Measurements from ENCODE around the gene SLC39A8. TPM values are rescaled to one million over a fixed set of nuclear protein-coding genes. Genes with fewer than 3 reads are reported as not detected.

The SLC39A8 gene
- total RNA-seq, 1 experiment from 2014 or later: 13.2 TPM

- TF ChIP-seq CBX3 (IDR thresholded peaks at IDR 0.05; ENCODE audit: low read depth): no peak
Observed at GRCh38 chr4:102338405-102338804, 6.9 kb downstream of the SLC39A8 start (continued).

GRCh38 chr4:102335616-102336015 is 9.7 kb downstream of the SLC39A8 start:
- ChIA-PET RAD21 (ENCODE audit: low non-redundant PET in 1 of 2, low total read pairs in 2 of 2, uncharacterized antibody in 2 of 2, unreplicated experiment in 2 of 2) (no interaction called here), CTCF (no interaction called here), POLR2A (no interaction called here)
- ATAC-seq: no peak
- H4K20me1 ChIP-seq (ENCODE audit: insufficient read depth): no peaks in the 10 kb centered on the region
- no peaks in the 10 kb centered on the region for H3K4me1 ChIP-seq (ENCODE audit: control insufficient read depth in 1 of 2, insufficient read depth in 2 of 2, low read length in 2 of 2)
- DNase-seq (ENCODE audit: low read depth, low spot score): no peak
- no peak overlapping the region for H3K27ac ChIP-seq (ENCODE audit: low read depth, low read length)
- no peak overlapping the region for H3K4me3 ChIP-seq (replicated peaks in 1 of 2; ENCODE audit: low read depth in 1 of 2, low read length in 2 of 2)
- BruUV-seq (replicated peaks): no TSS peak
- intact Hi-C loops (cut with micrococcal nuclease): no loop called here
- no peaks in the 10 kb centered on the region for H3K79me2 ChIP-seq (ENCODE audit: insufficient read depth, low read length)
- no peaks in the 10 kb centered on the region for H3K9me3 ChIP-seq (ENCODE audit: control insufficient read depth in 1 of 2, insufficient read depth in 1 of 2, low read depth in 1 of 2, low read length in 2 of 2)
- no peak overlapping the region for H3K4me2 ChIP-seq (ENCODE audit: low read length)
- TF ChIP-seq SRF (IDR thresholded peaks at IDR 0.05; ENCODE audit: low read depth) (no peak), ELF1 (IDR thresholded peaks at IDR 0.05; ENCODE audit: borderline replicate concordance, low read depth) (no peak), MAX (IDR thresholded peaks at IDR 0.05) (no peak), EGR1 (IDR thresholded peaks at IDR 0.05; ENCODE audit: low read depth) (no peak), REST (IDR thresholded peaks at IDR 0.05; ENCODE audit: low read depth) (no peak), RAD21 (IDR thresholded peaks at IDR 0.05; ENCODE audit: low read depth) (no peak), POLR2AphosphoS5 (IDR thresholded peaks at IDR 0.05; ENCODE audit: low read depth, low read length) (no peak), FOSL1 (IDR thresholded peaks at IDR 0.05; ENCODE audit: low read depth) (no peak), ZBTB33 (IDR thresholded peaks at IDR 0.05; ENCODE audit: extremely low read depth, insufficient replicate concordance, low read length) (no peak)
- TF ChIP-seq, protein P1, sequence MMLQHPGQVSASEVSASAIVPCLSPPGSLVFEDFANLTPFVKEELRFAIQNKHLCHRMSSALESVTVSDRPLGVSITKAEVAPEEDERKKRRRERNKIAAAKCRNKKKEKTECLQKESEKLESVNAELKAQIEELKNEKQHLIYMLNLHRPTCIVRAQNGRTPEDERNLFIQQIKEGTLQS (IDR thresholded peaks at IDR 0.05): no peak
- no peaks in the 10 kb centered on the region for H3K9me2 ChIP-seq (ENCODE audit: insufficient read depth)
- no peaks in the 10 kb centered on the region for H3K36me3 ChIP-seq (ENCODE audit: control insufficient read depth in 1 of 2, insufficient read depth in 2 of 2, low read length in 2 of 2)
- H3K9ac ChIP-seq (ENCODE audit: low read length): no peak overlapping the region
- H2AFZ ChIP-seq (ENCODE audit: low read depth, low read length, poor library complexity, severe bottlenecking): no peak overlapping the region
- no peaks in the 10 kb centered on the region for H3K27me3 ChIP-seq (ENCODE audit: insufficient read depth, low read length)
